IMR-90 (cell line): ENCODE results near the gene PTPRN2.

Source experiments
- CTCF ChIP-seq: conservative IDR thresholded peaks from 2 replicates; pipeline ENCODE4 v1.5.1; 2012; ENCODE audit warnings: mild to moderate bottlenecking, low read depth, low read length, improper control_type of control experiment
- ELK1 ChIP-seq: fragments of 150-350 bp; IDR thresholded peaks from 2 replicates; pipeline ENCODE4 v1.6.1; 2016; ENCODE audit warnings: low read depth, mild to moderate bottlenecking, low read length, moderate library complexity, borderline replicate concordance
- MAFK ChIP-seq: IDR thresholded peaks from 2 replicates; pipeline ENCODE4 v1.6.1; 2012; ENCODE audit warnings: low read depth, low read length, improper control_type of control experiment
- MAZ ChIP-seq: IDR thresholded peaks from 2 replicates; pipeline ENCODE4 v1.6.1; 2012; ENCODE audit warnings: low read depth, mild to moderate bottlenecking, low read length, improper control_type of control experiment, moderate library complexity, borderline replicate concordance
- POLR2A ChIP-seq: IDR thresholded peaks from 2 replicates; pipeline ENCODE4 v1.6.1; 2012; ENCODE audit warnings: mild to moderate bottlenecking, low read depth, low read length
- RAD21 ChIP-seq: IDR thresholded peaks from 2 replicates; pipeline ENCODE4 v1.6.1; 2012; ENCODE audit warnings: low read length, improper control_type of control experiment
- RCOR1 ChIP-seq: IDR thresholded peaks from 2 replicates; pipeline ENCODE4 v1.6.1; 2012; ENCODE audit warnings: mild to moderate bottlenecking, low read length, improper control_type of control experiment; ENCODE audit not compliant: insufficient replicate concordance
- USF2 ChIP-seq: fragments of 150-350 bp; IDR thresholded peaks from 2 replicates; pipeline ENCODE4 v1.6.1; 2017; ENCODE audit warnings: mild to moderate bottlenecking, antibody characterized with exemption, low read length, low read depth

- TF ChIP-seq MAFK = no peak
- no peak for TF ChIP-seq CTCF
- TF ChIP-seq POLR2A = no peak
- no peak for TF ChIP-seq RAD21
- TF ChIP-seq USF2 = no peak
- no peak for TF ChIP-seq RCOR1
- no peak for TF ChIP-seq ELK1
- TF ChIP-seq MAZ = no peak
Measured at GRCh38 chr7:157683747-157684156, 903.9 kb downstream of the PTPRN2 start.
